ENCODE measurements around the gene FPR1. TPM values are rescaled to one million over a fixed set of nuclear protein-coding genes. Genes with fewer than 3 reads are reported as not detected.

FPR1 gene
- total and polyA plus RNA-seq, 2 of the 13 experiments (the other 11 are each of a cell fraction or from before 2014, with no cell fraction given), result not detected

DNA sequence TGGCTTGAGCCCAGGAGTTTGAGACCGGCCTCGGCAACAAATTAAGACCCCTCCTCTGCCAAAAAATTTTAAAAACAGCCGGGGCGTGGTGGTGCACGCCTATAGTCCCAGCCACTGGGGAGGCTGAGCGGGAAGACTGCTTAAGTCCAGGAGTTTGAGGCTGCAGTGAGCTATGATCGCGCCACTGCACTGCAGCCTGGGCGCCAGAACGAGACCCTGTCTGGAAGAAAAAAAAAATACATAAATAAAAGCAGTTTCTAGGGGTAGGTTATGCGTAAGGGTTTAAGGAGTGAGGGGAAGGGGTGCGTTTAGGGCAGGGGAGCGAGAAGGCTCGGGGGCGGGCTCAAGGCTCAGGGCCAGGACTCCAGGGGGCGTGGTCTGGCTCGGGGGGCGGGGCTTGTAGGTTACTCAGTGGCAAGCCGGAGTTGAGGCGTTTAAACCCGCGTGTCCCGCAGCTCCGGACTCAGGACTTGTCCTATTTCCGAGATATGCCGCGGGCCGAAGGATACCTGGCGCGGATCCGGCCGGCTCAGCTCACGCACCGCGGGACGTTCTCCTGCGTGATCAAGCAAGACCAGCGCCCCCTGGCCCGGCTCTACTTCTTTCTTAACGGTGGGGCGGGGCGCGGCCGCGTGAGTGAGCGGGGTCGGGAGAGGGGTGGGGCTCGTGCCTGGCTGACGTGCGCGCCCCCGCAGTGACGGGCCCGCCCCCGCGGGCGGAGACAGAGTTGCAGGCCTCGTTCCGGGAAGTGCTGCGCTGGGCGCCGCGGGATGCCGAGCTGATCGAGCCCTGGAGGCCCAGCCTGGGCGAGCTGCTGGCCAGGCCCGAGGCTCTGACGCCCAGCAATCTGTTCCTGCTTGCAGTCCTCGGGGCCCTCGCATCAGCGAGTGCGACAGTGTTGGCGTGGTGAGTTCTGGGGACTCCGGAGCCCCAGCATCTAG is 47.8 kb downstream of the FPR1 start (continued):
- peak; percentile 33; the same call in 1 of the 2 replicates for TF ChIP-seq MXD3 (CRISPR knock-in tag; IDR thresholded peaks at IDR 0.05)
- TF ChIP-seq ZNF138 (CRISPR knock-in tag; IDR thresholded peaks at IDR 0.05; ENCODE audit: low read depth), result 0 out of 2 replicates have a peak, but pooled peaks have one; percentile 36
- no peak for TF ChIP-seq STAG1 (CRISPR knock-in tag; IDR thresholded peaks at IDR 0.05)
- no peak for TF ChIP-seq CREB3 (CRISPR knock-in tag; IDR thresholded peaks at IDR 0.05)
- no peak for TF ChIP-seq SMYD3 (CRISPR knock-in tag; IDR thresholded peaks at IDR 0.05)
- peak; percentile 33; the same call in 1 of the 2 replicates for TF ChIP-seq ATF2 (CRISPR knock-in tag; IDR thresholded peaks at IDR 0.05)
- TF ChIP-seq AGO2 (optimal IDR thresholded peaks at IDR 0.05; ENCODE audit: low read depth, low read length), result peak; percentile 91
- TF ChIP-seq ZNF614 (CRISPR knock-in tag; IDR thresholded peaks at IDR 0.05; ENCODE audit: borderline replicate concordance), result no peak
- no peak for TF ChIP-seq ZNF136 (CRISPR knock-in tag; IDR thresholded peaks at IDR 0.05; ENCODE audit: low read depth)
- TF ChIP-seq GTF2F1 (IDR thresholded peaks at IDR 0.05; ENCODE audit: low read length), result no peak
- TF ChIP-seq AHR (CRISPR knock-in tag; IDR thresholded peaks at IDR 0.05), result 0 out of 2 replicates have a peak, but pooled peaks have one; percentile 40
- TF ChIP-seq KAT8 (CRISPR knock-in tag; IDR thresholded peaks at IDR 0.05), result peak; percentile 51; the same call in 1 of the 2 replicates
- no peak for TF ChIP-seq PITX1 (CRISPR knock-in tag; IDR thresholded peaks at IDR 0.05)
- TF ChIP-seq, protein P1, sequence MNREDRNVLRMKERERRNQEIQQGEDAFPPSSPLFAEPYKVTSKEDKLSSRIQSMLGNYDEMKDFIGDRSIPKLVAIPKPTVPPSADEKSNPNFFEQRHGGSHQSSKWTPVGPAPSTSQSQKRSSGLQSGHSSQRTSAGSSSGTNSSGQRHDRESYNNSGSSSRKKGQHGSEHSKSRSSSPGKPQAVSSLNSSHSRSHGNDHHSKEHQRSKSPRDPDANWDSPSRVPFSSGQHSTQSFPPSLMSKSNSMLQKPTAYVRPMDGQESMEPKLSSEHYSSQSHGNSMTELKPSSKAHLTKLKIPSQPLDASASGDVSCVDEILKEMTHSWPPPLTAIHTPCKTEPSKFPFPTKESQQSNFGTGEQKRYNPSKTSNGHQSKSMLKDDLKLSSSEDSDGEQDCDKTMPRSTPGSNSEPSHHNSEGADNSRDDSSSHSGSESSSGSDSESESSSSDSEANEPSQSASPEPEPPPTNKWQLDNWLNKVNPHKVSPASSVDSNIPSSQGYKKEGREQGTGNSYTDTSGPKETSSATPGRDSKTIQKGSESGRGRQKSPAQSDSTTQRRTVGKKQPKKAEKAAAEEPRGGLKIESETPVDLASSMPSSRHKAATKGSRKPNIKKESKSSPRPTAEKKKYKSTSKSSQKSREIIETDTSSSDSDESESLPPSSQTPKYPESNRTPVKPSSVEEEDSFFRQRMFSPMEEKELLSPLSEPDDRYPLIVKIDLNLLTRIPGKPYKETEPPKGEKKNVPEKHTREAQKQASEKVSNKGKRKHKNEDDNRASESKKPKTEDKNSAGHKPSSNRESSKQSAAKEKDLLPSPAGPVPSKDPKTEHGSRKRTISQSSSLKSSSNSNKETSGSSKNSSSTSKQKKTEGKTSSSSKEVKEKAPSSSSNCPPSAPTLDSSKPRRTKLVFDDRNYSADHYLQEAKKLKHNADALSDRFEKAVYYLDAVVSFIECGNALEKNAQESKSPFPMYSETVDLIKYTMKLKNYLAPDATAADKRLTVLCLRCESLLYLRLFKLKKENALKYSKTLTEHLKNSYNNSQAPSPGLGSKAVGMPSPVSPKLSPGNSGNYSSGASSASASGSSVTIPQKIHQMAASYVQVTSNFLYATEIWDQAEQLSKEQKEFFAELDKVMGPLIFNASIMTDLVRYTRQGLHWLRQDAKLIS (CRISPR knock-in tag; IDR thresholded peaks at IDR 0.05), result no peak
- TF ChIP-seq CCAR2 (optimal IDR thresholded peaks at IDR 0.05; ENCODE audit: low read depth, low read length), result no peak
- TF ChIP-seq, protein P2, sequence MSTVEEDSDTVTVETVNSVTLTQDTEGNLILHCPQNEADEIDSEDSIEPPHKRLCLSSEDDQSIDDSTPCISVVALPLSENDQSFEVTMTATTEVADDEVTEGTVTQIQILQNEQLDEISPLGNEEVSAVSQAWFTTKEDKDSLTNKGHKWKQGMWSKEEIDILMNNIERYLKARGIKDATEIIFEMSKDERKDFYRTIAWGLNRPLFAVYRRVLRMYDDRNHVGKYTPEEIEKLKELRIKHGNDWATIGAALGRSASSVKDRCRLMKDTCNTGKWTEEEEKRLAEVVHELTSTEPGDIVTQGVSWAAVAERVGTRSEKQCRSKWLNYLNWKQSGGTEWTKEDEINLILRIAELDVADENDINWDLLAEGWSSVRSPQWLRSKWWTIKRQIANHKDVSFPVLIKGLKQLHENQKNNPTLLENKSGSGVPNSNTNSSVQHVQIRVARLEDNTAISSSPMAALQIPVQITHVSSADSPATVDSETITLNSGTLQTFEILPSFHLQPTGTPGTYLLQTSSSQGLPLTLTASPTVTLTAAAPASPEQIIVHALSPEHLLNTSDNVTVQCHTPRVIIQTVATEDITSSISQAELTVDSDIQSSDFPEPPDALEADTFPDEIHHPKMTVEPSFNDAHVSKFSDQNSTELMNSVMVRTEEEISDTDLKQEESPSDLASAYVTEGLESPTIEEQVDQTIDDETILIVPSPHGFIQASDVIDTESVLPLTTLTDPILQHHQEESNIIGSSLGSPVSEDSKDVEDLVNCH (CRISPR knock-in tag; IDR thresholded peaks at IDR 0.05), result no peak
- TF ChIP-seq, protein P3, sequence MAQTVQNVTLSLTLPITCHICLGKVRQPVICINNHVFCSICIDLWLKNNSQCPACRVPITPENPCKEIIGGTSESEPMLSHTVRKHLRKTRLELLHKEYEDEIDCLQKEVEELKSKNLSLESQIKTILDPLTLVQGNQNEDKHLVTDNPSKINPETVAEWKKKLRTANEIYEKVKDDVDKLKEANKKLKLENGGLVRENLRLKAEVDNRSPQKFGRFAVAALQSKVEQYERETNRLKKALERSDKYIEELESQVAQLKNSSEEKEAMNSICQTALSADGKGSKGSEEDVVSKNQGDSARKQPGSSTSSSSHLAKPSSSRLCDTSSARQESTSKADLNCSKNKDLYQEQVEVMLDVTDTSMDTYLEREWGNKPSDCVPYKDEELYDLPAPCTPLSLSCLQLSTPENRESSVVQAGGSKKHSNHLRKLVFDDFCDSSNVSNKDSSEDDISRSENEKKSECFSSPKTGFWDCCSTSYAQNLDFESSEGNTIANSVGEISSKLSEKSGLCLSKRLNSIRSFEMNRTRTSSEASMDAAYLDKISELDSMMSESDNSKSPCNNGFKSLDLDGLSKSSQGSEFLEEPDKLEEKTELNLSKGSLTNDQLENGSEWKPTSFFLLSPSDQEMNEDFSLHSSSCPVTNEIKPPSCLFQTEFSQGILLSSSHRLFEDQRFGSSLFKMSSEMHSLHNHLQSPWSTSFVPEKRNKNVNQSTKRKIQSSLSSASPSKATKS (CRISPR knock-in tag; IDR thresholded peaks at IDR 0.05), result no peak
